Astrocyte of the spinal cord (primary cell): Measurements from ENCODE around the gene RNF157.
A peak's percentile ranks its signal among the peaks of the same experiment; 100 is the strongest.
"Not testable (repeated sequence)": the region's sequence is repeated elsewhere in the genome, so short reads cannot be mapped to it uniquely, and the experiment has no call there.

Source experiments
- DNase-seq: peaks from one replicate; pipeline ENCODE4 v3.0.0; 2011; ENCODE audit warnings: low read depth, low spot score
- H3K4me3 ChIP-seq: 2 replicates; pipeline ENCODE4 v1.5.1; 2011; ENCODE audit warnings: low read depth, mild to moderate bottlenecking, low read length, moderate library complexity
- in situ Hi-C: cut with HindIII; loops from 2 replicates; pipeline ENCODE4 v1.10.0; 2017; ENCODE audit warnings: low sequenced_read_pairs
- TF ChIP-seq, protein P1 (sequence below): IDR thresholded peaks from 2 replicates; pipeline ENCODE4 v1.5.1; 2012; ENCODE audit warnings: low read depth, mild to moderate bottlenecking, low read length, inconsistent platforms

The RNF157 gene

DNA sequence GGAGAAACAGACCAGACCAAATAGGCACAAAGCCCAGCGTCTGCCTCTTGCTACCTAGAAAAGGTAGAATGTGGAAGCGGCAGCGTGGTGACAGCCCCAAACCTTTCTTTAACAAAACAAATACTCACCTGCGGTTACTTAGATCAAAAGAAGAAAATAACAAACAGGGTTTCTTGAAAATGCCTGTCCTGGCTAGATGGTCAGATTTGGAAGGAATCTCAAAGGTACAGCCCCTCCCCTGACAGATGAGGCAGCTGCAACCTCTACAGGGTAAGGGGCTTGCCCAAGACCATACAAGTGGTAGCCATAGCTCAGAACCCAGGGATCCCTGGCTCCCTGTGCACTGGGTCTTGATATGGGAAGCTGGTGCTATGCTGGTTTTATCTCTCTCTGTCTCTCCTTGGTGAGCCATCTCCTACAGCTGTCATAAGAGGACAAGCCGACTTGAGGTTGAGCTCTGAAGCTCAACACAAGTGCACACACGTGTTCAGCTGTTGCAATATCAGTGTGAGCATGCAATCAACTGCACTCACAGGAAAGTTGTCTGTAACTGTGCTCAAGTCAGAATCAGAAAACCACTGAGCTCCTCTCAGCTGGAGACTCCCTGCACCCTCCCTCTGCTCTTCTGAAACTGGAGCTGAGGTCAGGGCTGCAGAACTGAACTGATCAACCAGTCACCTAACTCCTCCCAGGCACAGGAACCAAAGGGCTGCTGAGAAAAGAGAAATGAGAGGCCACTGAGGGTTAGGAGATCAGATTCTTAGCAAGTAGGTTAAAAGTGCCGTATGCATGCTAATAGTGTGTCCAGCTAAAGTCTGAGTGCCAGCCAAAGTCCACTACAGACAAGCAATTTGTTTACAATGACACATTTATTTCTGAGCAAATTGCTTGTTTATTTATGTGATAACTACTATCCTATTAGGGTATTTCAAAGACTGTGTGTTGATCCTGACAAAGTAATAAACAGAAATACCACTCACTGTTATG lies 6.1 kb upstream of the RNF157 start:
- peak; percentile 52 for DNase-seq
- in situ Hi-C loops, result no loop called here

DNA sequence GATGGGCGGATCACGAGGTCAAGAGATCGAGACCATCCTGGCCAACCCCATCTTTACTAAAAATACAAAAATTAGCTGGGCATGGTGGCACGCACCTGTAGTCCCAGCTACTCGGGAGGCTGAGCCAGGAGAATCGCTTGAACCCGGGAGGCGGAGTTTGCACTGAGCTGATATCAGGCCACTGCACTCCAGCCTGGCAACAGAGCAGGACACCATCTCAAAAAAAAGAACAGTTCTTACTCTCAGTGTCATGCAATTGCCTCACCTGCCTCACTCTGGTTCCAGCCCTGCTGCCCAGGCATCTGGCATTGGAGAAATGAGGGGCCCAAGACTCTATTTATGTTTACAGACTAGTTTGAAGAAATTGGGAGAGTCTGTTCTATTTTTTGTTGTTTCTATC lies 4.4 kb upstream of the RNF157 start:
- DNase-seq, H3K4me3 ChIP-seq, in situ Hi-C loops: not testable (repeated sequence)

More for the DNA sequence above, 6.1 kb upstream of the RNF157 start:
- TF ChIP-seq, protein P1, sequence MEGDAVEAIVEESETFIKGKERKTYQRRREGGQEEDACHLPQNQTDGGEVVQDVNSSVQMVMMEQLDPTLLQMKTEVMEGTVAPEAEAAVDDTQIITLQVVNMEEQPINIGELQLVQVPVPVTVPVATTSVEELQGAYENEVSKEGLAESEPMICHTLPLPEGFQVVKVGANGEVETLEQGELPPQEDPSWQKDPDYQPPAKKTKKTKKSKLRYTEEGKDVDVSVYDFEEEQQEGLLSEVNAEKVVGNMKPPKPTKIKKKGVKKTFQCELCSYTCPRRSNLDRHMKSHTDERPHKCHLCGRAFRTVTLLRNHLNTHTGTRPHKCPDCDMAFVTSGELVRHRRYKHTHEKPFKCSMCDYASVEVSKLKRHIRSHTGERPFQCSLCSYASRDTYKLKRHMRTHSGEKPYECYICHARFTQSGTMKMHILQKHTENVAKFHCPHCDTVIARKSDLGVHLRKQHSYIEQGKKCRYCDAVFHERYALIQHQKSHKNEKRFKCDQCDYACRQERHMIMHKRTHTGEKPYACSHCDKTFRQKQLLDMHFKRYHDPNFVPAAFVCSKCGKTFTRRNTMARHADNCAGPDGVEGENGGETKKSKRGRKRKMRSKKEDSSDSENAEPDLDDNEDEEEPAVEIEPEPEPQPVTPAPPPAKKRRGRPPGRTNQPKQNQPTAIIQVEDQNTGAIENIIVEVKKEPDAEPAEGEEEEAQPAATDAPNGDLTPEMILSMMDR, result no peak
- no peak overlapping the region for H3K4me3 ChIP-seq

DNA sequence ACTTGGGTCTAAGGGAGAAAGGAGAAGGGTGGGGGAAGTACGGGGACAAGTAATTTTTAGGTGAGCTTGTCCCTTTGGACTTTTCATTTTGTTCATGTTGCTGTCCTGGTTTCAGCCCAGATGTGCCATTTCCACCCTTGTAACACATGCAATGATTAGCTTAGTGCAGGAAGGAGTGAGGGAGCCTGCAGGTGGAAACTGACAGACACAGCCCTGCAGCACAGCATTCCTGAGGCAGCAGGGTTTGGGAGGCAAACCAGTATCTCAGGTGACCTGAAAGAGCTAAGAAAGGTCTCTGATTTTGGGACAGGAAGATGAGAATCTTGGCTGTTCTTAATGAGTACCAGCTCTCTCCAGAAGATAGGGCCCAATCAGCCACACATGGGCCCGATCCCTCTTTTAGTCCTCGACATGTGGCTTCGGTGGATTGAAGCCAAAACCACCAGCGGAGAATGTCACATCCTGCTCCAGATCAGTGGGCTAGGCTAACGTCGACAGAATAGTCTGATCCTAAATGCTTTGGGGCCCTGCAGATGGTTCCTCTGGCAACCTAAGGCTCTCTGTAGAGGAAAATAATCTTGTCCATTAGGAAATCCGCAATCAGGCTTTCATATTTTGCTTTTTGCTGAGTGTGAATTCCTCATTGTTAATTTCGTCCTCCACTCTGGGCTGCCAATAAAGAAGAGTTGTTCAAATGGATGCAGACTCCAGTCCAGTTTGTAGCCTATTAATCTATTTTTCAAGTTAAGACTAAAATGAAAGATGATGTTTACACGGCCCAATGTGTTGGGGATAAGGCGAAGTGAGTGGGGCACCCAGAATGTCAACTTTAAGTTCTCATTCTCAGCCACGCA lies 3.8 kb upstream of the RNF157 start:
- in situ Hi-C loops, result no loop called here
- TF ChIP-seq, protein P1, result no peak
- DNase-seq, result no peak
- H3K4me3 ChIP-seq, result no peak overlapping the region

DNA sequence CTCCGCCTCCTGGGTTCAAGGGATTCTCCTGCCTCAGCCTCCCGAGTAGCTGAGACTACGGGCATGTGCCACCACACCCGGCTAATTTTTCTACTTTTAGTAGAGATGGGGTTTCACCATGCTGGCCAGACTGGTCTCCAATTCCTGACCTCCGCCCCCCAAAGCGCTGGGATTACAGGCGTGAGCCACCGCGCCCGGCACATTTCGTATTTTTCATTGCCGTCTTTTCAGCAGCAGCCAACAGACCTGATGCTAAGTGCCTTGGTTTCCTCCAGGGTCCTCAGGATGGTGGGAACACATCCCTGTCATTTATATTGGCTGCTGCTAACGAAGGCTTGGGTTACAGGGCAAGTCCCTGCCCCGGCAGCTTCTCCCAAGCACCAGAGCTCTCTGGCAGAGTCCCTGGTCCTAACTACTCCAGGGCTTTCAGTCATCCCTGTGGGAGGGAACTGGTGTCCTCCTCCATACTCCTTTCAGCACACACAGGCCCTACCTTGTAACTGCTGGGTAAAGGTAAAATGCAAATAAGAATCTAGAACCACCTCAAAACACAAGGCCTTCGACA lies 1.5 kb upstream of the RNF157 start:
- no peak for DNase-seq
- TF ChIP-seq, protein P1, result no peak
- H3K4me3 ChIP-seq, result no peak overlapping the region

DNA sequence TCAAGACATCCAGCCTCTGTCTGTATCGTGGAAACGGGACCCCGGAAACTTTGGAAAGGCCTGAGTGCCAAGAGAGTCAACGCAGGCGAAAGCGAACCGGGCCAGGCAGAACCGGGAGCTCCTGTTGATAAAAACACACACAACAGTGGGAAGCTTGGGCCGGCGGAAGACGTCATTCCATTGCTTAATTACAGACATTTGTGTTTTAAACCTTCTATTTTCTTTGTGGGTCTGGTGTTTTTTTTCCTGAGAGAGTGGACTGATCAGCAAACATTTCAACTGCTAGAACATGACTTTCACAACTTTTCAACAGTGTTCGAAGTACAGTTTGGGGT lies 878 bp upstream of the RNF157 start:
- no peak for DNase-seq
- TF ChIP-seq, protein P1, result no peak
- in situ Hi-C loops, result no loop called here
- peak overlapping the region; percentile 47 for H3K4me3 ChIP-seq

More for the DNA sequence above, 1.5 kb upstream of the RNF157 start:
- in situ Hi-C loops, result no loop called here

DNA sequence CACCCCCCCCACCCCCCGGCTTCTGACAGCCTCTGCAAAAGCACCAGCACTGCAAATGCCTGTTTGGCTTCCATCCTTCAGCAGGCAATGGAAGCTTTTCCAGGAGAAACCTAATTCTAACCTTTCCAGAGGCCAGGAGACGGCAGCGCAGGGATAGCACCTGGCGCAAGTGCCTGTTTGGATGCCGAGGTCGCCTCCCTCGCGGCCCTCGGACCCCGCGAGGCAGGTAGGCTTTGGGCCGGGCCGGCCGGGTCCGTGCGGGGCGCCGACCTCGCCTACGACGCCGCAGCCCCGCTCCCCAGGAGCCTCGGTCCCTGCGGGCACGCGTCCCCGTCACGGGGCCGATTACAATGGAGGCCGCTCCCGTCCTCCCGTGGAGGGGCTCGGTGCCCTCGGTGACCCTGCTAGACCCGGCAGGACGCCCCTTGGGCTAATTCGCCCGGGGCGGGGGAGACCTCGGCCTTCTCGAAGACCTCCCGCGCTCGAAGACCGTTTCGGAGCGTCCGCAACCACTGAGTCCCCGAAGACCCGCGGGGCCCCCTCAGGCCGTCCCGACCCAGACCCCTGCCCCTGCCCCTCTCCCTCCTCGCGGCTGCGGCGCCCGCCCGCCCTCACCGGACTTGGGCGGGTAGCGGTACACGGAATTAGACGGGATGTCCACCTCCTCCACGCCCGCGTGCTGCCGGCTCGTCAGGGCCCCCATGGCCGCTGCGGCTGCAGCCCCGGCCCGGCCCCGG lies 587 bp downstream of the RNF157 start:
- DNase-seq, result no peak
- peak overlapping the region; percentile 9 for H3K4me3 ChIP-seq
- TF ChIP-seq, protein P1, result no peak
- in situ Hi-C loops, result no loop called here
